OCI-LY7 (cell line): Measurements from ENCODE around the gene CD226. TPM values are rescaled to one million over a fixed set of nuclear protein-coding genes. Genes with fewer than 3 reads are reported as not detected.

ENCODE experiments used
- BruUV-seq: library from RNA; stranded (reverse); fragments of 400-500 nt; replicated peaks from 2 replicates; lab custom pipeline; 2021; lab: Mats Ljungman, UMichigan
- CTCF ChIA-PET: fragments of 300-600 bp; sonication (Branson Sonifier 250); formaldehyde crosslinking; loops from one replicate; lab custom pipeline; 2022; ENCODE audit warnings: antibody characterized with exemption; ENCODE audit not compliant: unreplicated experiment; lab: Charles Lee
- POLR2A ChIA-PET: fragments of 300-600 bp; sonication (Branson Sonifier 250); formaldehyde crosslinking; loops from one replicate; lab custom pipeline; 2022; ENCODE audit warnings: antibody characterized with exemption; lab: Charles Lee
- DNase-seq: peaks from one replicate; pipeline ENCODE4 v3.0.0-alpha.2; 2015; ENCODE audit warnings: low spot score
- H2AFZ ChIP-seq: fragments of 200-600 bp; sonication (generic), shearing (Covaris generic); 2 replicates; pipeline ENCODE4 v1.6.1; 2014; ENCODE audit warnings: mild to moderate bottlenecking, antibody characterized with exemption, low read length, moderate library complexity
- H3K27ac ChIP-seq: fragments of 200-600 bp; sonication (generic); 2 replicates; pipeline ENCODE4 v1.5.1; 2014; ENCODE audit warnings: mixed run types, low read depth, mild to moderate bottlenecking, moderate library complexity, low read length, inconsistent platforms; ENCODE audit not compliant: poor library complexity, severe bottlenecking
- H3K36me3 ChIP-seq: fragments of 200-600 bp; sonication (generic); 2 replicates; pipeline ENCODE4 v1.6.1; 2014; ENCODE audit warnings: mild to moderate bottlenecking, antibody characterized with exemption, low read length, moderate library complexity, mixed read lengths; ENCODE audit not compliant: insufficient read depth
- H3K4me1 ChIP-seq: fragments of 200-600 bp; sonication (generic); 2 replicates; pipeline ENCODE4 v1.5.1; 2014; ENCODE audit warnings: mild to moderate bottlenecking, low read length; ENCODE audit not compliant: insufficient read depth, poor library complexity, severe bottlenecking
- H3K4me2 ChIP-seq: fragments of 200-600 bp; sonication (generic); 2 replicates; pipeline ENCODE4 v1.6.1; 2014; ENCODE audit warnings: mild to moderate bottlenecking, low read length
- H3K4me3 ChIP-seq: fragments of 200-600 bp; sonication (generic); 2 replicates; pipeline ENCODE4 v1.5.1; 2014; ENCODE audit warnings: mild to moderate bottlenecking, low read depth, low read length; ENCODE audit not compliant: poor library complexity, severe bottlenecking
- H3K79me2 ChIP-seq: fragments of 200-600 bp; sonication (generic); 2 replicates; pipeline ENCODE4 v1.6.1; 2016; ENCODE audit warnings: low read depth, mild to moderate bottlenecking, low read length, moderate library complexity, mixed read lengths; ENCODE audit not compliant: insufficient read depth
- H3K9me2 ChIP-seq: fragments of 200-600 bp; sonication (generic); 2 replicates; pipeline ENCODE4 v1.6.1; 2016; ENCODE audit warnings: mild to moderate bottlenecking, low read length, mixed read lengths; ENCODE audit not compliant: insufficient read depth
- H3K9me3 ChIP-seq: fragments of 200-600 bp; sonication (generic); 2 replicates; pipeline ENCODE4 v1.6.1; 2014; ENCODE audit warnings: mild to moderate bottlenecking, mixed run types, low read length, mixed read lengths
- H4K20me1 ChIP-seq: fragments of 200-600 bp; sonication (generic); 2 replicates; pipeline ENCODE4 v1.6.1; 2014; ENCODE audit warnings: mild to moderate bottlenecking, antibody characterized with exemption, low read length, moderate library complexity, mixed read lengths; ENCODE audit not compliant: insufficient read depth
- CTCF ChIP-seq: fragments of 200-600 bp; sonication (generic); conservative IDR thresholded peaks from 2 replicates; pipeline ENCODE4 v1.5.1; 2014; ENCODE audit warnings: mild to moderate bottlenecking, antibody characterized with exemption, low read length, moderate library complexity, mixed read lengths
- EZH2phosphoT487 ChIP-seq: fragments of 200-600 bp; sonication (generic); IDR thresholded peaks from 2 replicates; pipeline ENCODE4 v1.6.1; 2018; ENCODE audit warnings: low read depth, borderline replicate concordance, mild to moderate bottlenecking, mixed run types, antibody characterized with exemption, low read length, moderate library complexity, mixed read lengths
- intact Hi-C: fragments of 100-400 bp; cut with micrococcal nuclease; formaldehyde crosslinking; loops from one replicate; pipeline ENCODE4 v1.10.0; 2022; ENCODE audit not compliant: unreplicated experiment
- total RNA-seq, 2 experiments: library from RNA; depleted of rRNA in 1 of 2; stranded (reverse); fragments of >200 nt in 1 of 2; shearing (Covaris generic) in 1 of 2; gene quantifications; 2 replicates each; pipeline ENCODE4 v1.2.3, GENCODE V29; 2014 to 2022

Gene CD226
- total RNA-seq, 2 experiments from 2014 or later, result 0.25 TPM; not detected in 1

GRCh38 chr18:69889009-69889408, 58.7 kb downstream of the CD226 start:
- no peak for DNase-seq
- no TSS peak for BruUV-seq
- Histone ChIP-seq H3K36me3 (no peaks in the 10 kb centered on the region), H4K20me1 (no peaks in the 10 kb centered on the region), H3K27ac (no peak overlapping the region), H3K9me3 (no peaks in the 10 kb centered on the region), H3K9me2 (no peaks in the 10 kb centered on the region), H3K79me2 (no peaks in the 10 kb centered on the region), H2AFZ (no peak overlapping the region), H3K4me1 (no peaks in the 10 kb centered on the region), H3K4me3 (no peak overlapping the region), H3K4me2 (no peak overlapping the region)
- ChIA-PET CTCF (no interaction called here), POLR2A (no interaction called here)
- TF ChIP-seq EZH2phosphoT487 (no peak), CTCF (no peak)
- intact Hi-C loops, result no loop called here

GRCh38 chr18:69887256-69887655, 60.4 kb downstream of the CD226 start:
- Histone ChIP-seq H3K4me2 (no peak overlapping the region), H3K9me3 (no peaks in the 10 kb centered on the region), H3K36me3 (no peaks in the 10 kb centered on the region), H3K79me2 (no peaks in the 10 kb centered on the region), H3K27ac (no peak overlapping the region), H3K4me1 (no peaks in the 10 kb centered on the region), H4K20me1 (no peaks in the 10 kb centered on the region), H3K4me3 (no peak overlapping the region), H2AFZ (no peak overlapping the region), H3K9me2 (no peaks in the 10 kb centered on the region)
- intact Hi-C loops, result no loop called here
- ChIA-PET CTCF (no interaction called here), POLR2A (no interaction called here)
- no peak for TF ChIP-seq CTCF
- TF ChIP-seq EZH2phosphoT487, result no peak
- no TSS peak for BruUV-seq
- no peak for DNase-seq

GRCh38 chr18:69885841-69886531, 61.7 kb downstream of the CD226 start:
- no peaks in the 10 kb centered on the region for H3K36me3 ChIP-seq
- H4K20me1 ChIP-seq, result no peaks in the 10 kb centered on the region
- no peaks in the 10 kb centered on the region for H3K9me2 ChIP-seq
- POLR2A ChIA-PET, result no interaction called here
- H3K27ac ChIP-seq, result no peak overlapping the region
- H3K9me3 ChIP-seq, result no peaks in the 10 kb centered on the region
- H3K4me2 ChIP-seq, result no peak overlapping the region
- H2AFZ ChIP-seq, result no peak overlapping the region
- no TSS peak for BruUV-seq
- intact Hi-C loops, result no loop called here
- no peaks in the 10 kb centered on the region for H3K79me2 ChIP-seq
- no peak overlapping the region for H3K4me3 ChIP-seq
- DNase-seq, result no peak
- CTCF ChIA-PET, result no interaction called here
- no peak for TF ChIP-seq CTCF
- no peak for TF ChIP-seq EZH2phosphoT487
- no peaks in the 10 kb centered on the region for H3K4me1 ChIP-seq
